ENCODE measurements around the gene CBFB.

DNA sequence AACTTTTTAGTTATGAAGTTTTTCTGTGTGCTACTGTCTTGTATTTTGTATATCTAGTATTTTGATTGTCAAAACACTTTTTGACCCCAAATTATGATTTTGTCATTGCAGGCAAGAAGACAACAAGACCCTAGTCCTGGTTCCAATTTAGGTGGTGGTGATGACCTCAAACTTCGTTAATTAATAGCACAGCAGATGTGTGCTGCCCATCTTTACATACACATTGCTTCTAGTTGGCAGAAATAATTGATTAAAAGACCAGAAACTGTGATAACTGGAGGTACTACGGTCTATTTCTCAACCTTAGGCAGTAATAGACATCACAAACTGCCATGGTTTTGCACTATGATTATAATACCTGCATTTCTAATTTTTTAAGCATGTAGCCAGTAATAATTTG is 69.7 kb downstream of the CBFB start:
- TF ChIP-seq, protein P1, sequence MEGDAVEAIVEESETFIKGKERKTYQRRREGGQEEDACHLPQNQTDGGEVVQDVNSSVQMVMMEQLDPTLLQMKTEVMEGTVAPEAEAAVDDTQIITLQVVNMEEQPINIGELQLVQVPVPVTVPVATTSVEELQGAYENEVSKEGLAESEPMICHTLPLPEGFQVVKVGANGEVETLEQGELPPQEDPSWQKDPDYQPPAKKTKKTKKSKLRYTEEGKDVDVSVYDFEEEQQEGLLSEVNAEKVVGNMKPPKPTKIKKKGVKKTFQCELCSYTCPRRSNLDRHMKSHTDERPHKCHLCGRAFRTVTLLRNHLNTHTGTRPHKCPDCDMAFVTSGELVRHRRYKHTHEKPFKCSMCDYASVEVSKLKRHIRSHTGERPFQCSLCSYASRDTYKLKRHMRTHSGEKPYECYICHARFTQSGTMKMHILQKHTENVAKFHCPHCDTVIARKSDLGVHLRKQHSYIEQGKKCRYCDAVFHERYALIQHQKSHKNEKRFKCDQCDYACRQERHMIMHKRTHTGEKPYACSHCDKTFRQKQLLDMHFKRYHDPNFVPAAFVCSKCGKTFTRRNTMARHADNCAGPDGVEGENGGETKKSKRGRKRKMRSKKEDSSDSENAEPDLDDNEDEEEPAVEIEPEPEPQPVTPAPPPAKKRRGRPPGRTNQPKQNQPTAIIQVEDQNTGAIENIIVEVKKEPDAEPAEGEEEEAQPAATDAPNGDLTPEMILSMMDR (IDR thresholded peaks at IDR 0.05; ENCODE audit: poor library complexity): no peak
- TF ChIP-seq EZH2phosphoT487 (IDR thresholded peaks at IDR 0.05; ENCODE audit: low read depth, severe bottlenecking, unreplicated experiment) (no peak), EZH2 (IDR thresholded peaks at IDR 0.05; ENCODE audit: borderline replicate concordance) (no peak)

Data from hepatocyte (in vitro differentiated cells).